Germinal center (tissue), 1 donor: Measurements from ENCODE around the gene ZACN.

Source experiments
- DNase-seq: peaks from one replicate; pipeline ENCODE4 v3.0.0; 2012; ENCODE audit warnings: mixed read lengths, low spot score

Gene ZACN

DNA sequence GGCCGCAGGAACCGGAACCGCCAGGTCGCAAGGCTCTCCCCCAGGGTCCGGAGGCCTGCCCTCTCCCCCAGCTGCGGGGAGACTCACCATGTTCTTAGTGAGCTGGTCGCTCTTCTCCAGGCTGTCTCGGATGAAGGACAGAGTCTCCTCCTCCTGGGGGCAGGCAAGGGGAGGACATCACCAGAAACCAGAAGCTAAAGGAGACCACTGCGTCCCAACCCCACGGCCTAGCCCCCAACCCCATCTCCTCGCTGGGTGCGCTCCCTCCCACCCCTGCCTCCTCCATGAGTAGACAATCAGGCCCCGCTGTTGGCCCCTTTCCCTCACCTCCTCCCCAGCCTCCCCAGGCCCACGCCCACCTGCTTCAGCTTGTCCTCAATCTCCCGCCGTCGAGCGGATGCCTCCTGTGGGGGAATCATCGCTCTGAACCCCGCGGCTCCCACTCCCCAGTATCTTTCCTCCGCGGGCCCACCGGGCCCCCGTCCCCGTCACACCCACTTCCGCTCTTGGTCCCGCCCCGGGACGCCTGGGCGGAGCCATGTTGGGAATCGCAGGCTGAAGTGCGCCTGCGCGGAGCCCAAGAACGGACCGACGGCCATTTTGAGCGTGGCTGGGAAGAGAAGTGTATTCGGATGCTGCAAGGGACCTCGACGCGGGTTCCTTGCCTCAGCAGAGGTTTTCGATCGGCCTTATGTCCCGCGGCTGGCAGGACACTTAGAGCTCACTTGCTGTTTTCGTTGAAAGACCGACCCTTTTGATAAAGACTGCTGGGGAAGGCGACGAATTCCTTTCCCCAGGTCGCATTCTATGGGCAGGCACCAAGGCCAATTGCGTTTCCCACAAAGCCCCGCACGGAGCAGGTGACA lies 24.5 kb downstream of the ZACN start, which contains the start of gene EXOC7:
Gene EXOC7 (minus strand): TSS at position 514 of the 866 bp plus-strand sequence. CDS start 95 bp downstream, at position 419.
- DNase-seq = peak; percentile 96

DNA sequence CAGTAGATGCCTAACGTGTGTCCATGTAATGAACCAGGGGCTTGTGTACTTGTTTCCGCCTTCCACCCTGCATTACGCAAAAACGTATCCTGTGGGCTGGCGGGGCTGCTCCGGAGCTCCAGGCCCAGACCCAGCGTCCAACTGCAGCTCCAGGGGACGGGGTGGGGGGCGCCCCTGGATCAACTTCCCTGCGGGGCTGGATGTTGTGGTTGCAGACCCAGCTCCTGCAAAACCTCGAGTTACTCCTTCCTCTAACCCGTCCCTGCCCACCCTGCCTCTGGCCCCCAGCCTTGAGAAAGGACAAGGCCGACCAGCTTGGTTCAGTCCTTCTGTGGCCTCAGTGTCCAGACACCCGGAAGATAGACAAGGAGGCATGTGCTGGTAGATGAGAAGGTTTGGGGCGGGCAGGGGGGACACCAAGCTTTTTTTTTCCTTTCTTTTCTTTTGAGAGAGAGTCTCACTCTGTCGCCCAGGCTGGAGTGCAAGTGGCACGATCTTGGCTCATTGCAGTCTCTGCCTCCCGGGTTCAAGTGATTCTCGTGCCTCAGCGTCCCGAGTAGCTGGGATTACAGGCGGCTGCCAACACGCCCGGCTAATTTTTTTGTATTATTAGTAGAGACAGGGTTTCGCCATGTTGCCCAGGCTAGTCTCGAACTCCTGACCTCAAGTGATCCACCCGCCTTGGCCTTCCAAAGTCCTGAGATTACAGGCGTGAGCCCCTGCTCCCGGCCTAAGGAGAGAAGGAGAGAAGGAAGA lies 25.3 kb downstream of the ZACN start:
- no peak for DNase-seq

DNA sequence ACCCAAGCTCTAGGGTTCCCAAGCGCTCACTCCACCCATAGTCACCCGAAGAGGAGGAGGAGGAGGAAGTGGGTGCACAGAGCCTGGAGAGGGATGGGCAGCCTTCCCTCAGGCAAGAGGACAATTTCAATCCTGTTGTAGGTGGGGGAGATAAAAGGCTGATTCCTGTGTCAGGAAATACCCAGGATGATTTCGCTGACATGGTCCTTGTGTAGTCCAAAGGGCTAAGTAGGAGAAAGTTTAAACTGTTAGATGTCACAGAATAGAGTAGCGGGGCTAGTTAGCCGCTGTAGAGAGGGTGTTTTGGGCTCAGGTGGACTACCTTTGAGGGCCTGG lies 25.9 kb downstream of the ZACN start:
- no peak for DNase-seq

DNA sequence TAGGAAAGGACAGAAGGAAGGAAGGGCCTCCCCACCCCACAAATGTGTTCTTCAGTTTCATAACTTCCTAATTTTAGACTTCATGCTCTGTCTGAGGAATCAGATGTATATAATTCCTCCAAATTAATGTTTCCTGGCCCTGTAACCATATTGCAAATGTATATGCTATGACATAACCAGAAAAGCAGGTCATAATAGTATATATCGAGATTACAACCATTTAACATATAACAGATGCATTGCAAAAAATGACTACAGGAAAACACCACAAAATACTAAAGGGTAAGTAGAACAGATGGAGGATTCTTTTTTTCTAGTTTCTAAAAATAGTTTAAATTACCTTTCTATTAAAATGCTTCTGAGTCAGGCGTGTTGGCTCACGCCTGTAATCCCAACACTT lies 27.7 kb downstream of the ZACN start:
- no peak for DNase-seq

DNA sequence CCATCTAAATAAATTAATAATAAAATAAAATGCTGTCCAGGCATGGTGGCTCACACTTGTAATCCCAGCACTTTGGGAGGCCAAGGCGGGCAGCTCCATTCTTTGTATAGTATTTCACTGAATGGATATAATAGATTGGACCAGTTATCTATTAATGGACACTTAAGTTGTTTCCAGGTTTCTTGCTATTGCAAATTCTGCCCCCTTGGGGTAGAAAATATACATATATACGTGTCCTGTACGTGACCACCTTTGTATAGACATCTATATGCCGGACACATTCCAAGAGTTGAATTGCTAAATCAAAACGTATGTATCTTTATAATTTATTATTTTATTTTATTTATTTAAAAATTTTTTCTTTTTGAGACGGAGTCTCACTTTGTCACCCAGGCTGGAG lies 28.5 kb downstream of the ZACN start:
- no peak for DNase-seq

DNA sequence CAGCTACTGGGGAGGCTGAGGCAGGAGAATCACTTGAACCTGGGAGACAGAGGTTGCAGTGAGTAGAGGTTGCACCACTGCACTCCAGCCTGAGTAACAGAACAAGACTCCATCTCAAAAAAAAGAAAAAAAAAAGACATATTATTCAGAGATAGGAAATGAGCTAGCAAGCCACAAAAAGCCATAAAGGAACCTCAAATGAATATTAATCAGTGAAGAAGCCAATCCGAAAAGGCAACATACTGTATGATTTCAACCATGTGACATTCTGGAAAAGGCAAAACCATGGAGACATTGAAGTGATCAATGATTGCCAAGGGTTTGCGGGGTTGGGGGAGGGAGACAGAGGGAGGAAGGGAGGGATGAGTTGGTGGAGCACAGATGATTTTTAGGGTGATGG lies 33.0 kb downstream of the ZACN start:
- DNase-seq = no peak

DNA sequence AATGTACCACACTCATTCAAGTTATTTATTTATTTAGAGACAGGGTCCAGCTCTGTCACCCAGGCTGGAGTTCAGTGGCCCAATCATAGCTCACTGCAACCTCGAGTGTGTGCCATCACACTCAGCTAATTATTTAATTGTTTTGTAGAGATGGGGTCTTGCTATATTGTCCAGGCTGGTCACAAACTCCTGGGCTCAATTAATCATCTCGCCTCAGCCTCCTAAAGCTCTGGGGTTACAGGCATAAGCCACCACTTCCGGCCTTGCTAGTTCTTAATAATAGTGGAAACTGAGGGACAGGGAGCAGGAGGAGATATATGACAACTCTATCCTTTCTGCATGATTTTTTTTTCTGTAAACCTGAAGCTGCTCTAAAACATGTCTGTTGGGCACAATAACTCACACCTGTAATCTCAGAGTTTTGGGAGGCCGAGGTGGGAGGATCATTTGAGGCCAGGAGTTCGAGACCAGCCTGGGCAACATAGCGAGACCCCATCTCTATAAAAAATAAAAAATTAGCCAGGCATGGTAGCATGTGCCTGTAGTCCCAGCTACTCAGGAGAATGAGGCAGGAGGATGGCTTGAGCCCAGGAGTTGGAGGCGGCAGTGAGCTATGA lies 36.3 kb downstream of the ZACN start:
- no peak for DNase-seq

DNA sequence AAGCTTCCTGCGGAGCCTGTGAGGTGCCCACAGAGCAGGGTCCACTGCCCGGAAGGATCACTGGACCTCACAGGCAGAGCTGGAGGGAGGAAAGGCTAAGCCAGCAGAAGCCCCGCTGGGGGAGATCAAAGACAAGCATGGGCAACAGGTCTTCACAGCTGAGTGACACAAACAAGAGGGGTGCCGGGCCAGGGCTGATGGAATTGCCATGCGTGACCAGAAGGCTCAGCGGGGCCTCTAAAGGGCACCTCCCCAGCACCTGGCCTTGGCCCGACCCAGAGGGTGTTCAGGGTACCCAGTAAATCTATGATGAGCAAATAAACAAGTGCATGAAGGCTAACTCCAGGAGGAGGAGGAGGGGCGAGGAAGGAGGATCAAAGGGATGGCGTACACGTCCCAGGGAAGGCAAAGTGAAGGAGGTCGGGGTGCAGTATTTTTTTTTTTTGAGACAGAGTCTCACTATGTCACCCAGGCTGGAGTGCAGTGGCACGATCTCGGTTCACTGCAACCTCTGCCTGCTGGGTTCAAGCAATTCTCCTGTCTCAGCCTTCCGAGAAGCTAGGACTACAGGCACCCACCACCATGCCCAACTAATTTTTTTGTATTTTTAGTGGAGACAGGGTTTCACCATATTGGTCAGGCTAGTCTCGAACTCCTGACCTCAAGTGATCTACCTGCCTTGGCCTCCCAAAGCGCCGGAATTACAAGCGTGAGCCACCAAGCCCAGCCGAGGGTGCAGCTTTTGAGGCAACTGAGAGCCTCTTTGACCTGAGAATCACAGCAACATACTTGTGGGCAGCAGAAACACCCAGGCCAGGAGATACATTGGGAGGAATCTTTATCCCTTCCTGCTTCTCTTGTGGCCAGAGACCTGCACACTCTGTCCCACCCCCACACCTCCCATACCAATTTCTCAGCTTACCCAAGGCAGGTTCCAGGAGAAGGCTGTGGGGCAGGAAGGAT lies 40.7 kb downstream of the ZACN start:
- no peak for DNase-seq

DNA sequence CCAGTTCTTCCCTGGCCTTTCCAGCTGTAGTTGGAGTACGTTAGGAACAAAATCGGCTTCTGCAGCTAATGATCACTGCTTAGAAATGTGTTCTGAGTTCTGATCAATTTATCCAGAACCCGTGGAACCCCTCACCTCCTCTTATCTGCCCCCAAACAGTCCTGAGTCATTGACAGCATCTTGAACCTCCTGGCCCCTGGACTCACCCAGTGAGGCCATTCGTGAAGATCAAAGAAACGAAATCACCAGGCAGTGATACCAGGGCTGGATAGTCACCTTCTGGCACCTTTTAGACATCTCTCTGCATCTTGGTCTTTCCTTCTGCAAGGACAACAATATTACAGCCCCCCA lies 41.7 kb downstream of the ZACN start:
- DNase-seq = no peak

DNA sequence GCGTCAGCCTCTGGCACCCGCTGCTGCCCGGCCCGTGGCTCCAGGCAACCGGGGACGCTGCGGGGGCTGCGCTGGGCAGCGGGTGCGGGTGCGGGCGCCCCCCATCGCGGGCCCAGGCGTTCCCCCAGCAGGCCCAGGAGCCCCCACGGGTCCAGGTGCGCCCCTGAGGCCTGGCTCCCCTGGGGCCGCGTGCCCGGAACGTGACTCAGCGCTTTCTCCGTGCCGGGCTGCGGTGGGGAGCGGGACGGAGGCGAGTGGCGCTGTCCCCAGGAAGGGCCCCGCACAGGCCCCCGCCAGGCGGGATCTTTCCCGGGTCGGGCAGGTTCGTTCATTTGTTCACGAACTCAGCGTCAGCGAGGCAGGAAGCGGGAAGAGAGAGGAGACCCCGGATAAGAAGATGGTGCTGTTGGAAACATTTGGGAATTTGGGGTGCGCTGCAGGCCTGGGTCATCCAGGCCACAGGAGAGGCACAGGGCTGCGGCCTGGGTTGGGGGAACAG lies 43.0 kb downstream of the ZACN start:
- peak; percentile 41 for DNase-seq

DNA sequence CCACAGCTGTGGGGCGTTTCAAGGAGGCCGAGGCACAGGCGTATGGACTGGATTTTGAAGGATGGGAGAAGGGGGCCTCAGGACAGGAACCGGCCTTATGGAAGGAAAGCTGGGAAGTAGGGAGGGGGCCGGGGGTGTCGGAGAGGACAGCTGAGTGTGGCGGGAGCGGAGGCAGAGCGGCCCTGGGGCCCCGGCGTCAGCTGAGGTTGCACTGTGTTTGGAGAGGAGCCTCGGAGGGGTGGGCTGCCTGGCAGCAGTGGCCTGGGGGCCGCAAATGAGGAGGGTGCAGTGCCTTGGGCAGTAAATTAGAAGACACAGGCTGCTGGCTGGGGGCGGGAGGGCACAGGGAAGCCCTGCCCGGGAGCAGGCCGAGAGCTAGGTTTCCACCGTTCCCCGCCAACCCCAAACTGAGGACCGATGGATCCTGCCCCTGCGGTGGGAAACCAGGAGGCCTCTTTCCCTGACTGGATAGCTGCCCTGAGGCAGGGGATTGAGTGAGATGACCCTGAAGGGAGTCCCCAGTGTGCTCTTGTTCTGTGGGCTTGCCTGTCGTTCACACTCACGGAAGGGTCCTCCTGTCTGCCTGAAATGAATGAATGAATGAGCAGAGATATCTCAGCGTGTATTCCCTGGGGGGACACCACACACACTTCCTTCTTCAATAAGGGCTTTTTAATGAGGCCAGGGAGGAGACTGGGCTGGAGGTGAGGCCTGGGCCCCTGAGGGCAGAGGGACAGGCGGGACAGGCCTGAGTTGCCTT lies 43.6 kb downstream of the ZACN start:
- DNase-seq = no peak

DNA sequence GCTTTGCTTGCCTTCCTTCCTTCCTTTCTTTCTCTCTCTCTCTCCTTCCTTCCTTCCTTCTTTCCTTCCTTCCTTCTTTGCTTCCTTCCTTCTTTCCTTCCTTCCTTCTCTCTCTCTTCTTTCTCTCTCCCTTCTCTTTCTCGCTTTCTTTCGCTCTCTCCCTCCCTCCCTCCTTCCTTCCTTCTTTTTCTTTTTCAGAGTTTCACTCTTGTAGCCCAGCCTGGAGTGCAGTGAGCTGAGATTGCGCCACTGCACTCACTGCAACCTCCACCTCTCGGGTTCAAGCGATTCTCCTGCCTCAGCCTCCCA lies 44.2 kb downstream of the ZACN start:
- no peak for DNase-seq

DNA sequence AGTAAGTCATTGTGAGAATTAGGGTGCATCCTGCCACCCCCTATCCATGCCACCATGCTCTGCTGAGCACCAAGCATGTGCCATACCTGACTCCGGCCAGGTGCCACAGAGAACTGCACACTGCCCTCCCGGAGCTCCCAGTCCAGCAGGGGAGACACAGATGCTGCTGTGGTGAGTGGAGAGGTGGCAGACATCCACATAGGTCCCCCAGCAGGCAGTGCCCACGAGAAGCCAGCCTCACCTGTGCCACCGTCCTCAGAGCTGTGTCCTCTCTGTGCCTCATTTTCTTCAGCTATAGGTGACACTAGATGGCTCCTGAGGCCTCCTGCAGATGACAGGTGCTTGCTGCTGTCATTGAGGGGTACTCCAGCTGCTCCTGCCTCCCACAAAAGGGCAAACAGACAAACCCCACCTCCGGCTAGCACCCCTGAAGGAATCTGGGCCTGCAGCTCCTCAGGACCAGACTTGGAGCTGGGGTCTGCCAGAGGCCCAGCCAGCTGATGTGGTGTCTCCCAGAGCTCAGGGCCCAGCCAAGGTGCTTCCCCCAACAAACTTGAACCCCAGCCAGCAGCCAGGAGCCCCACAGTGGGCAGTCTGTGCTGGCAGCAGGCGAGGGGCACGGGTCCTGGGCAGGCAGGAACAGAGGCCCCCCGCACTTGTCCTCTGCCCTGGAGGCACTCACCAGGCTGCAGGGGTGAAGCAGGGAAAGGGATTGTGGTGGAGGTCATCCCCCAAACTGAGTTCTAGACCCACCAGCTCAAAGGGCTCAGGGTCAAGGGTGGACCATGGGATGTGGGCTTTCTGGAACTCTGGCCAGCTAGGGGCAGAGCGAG lies 45.0 kb downstream of the ZACN start:
- DNase-seq = no peak

DNA sequence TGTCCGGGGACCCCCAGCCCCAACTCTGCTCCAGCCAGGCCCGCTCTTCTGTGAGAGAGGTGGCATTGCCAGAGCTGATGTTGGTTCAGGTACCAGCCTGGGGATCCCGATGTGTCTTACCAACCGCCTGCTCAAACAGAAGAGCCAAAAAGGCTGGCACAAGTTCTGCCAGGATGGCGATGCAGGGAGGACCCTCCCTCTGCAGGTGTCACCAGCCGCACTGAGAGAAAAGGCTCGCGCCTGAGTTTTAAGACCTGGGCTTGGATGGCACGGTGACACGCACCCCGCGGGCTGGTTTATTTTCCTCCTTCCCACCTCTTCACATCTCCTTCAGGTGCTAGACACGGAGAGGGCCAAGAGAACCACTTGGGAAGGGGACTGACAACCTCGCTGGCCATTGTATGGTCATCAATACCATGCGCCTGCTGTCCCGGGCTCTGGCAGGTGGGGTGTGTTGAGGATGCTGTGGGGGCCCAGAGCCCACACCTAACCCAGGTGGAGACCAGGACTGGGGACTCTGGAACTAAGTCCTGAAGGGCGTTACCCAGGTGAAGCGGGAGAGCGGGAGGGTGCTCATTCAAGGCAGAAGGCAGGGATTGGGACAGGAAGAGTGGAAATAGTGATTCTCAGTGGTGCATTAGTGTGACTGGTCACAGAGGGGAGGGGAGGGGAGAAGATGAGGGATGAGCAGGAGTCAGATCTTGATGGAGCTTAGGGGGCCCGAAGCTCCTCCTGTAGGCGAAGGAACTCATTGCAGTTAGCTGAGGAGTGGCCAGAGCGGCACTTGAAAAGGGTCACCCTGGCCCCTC lies 45.8 kb downstream of the ZACN start:
- no peak for DNase-seq

DNA sequence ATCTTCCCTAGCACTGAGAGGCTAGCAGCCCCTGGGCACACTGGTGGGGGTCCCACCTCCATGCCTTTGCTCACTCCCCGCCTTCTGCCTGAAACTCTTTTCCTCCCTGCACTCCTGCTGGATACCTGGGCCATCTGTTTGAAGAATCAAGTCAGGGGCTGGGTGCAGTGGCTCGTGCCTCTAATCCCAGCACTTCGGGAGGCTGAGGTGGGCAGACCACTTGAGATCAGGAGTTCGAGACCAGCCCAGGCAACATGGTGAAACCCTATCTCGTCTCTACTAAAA lies 46.4 kb downstream of the ZACN start:
- no peak for DNase-seq

DNA sequence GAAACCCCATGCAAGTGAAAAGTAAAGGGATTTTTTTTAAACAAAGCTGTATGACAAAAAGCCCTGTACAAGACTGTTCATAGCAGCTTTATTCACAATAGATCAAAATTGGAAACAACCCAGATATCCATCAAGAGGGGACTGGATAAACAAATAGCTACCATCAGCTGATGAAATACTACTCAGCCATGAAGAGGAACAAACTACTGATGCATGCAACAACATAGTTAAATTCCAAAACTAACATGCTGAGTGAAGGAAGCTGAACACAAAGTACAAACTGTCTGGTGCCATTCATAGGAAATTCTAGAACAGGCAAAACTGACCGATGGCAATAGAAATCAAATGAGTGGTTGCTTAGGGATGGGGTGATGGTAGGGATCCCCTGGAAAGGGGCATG lies 46.9 kb downstream of the ZACN start:
- no peak for DNase-seq

DNA sequence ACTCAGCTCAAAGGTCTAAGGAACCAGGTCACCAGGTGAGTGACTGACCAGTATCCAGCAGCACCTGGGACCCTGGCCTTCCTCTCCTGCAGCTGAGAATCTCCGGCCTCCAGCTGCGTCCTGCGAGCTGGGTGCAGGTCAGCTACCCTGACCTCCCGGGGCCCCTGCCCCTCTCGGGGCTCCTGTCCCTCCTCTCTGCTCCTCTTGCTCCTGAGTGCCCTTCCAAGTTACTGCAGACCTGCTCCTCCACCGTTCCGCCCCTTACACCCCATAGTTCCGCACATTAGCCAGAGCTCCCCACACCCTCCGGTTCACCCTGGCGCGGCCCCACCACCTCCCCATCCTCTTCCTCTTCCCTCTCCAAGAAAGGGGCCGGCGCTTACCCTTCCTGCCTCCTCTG lies 51.5 kb downstream of the ZACN start:
- DNase-seq = no peak

DNA sequence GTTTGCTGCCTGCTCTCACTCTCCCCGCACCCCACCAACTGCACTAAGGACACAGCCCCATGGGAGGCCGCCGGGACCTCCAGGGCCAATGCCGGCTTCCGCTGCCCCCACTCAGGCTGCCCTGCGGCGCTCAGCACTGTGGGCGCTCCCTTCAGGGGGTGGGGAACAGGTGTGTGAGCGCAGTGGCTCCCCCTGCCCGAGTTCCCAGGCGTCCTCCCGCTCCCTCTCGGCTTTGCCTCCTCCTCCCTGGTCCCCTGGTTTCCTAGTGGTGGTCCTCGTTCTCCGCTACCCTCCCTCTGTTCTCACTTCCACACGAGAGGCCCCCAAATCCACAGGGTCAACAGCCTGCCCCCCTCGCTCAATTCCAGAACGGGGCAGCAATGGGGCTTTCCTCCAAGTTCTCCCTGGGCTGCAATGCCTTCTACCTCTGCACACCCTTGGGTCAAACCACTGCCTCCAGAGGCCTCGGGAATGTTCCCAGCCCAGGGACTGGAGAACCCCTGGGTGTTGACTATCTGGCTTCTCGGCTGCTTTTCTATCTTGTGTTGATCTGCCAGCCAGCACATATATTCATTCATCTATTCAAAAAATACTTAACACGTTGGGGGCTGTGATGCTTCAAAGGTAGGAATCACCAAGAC lies 52.2 kb downstream of the ZACN start:
- no peak for DNase-seq
